ENCODE measurements around the gene NUDC. TPM values are rescaled to one million over a fixed set of nuclear protein-coding genes. Genes with fewer than 3 reads are reported as not detected.

Gene NUDC
- total RNA-seq, 2 experiments from 2014 or later: 65.7 to 106 TPM

DNA sequence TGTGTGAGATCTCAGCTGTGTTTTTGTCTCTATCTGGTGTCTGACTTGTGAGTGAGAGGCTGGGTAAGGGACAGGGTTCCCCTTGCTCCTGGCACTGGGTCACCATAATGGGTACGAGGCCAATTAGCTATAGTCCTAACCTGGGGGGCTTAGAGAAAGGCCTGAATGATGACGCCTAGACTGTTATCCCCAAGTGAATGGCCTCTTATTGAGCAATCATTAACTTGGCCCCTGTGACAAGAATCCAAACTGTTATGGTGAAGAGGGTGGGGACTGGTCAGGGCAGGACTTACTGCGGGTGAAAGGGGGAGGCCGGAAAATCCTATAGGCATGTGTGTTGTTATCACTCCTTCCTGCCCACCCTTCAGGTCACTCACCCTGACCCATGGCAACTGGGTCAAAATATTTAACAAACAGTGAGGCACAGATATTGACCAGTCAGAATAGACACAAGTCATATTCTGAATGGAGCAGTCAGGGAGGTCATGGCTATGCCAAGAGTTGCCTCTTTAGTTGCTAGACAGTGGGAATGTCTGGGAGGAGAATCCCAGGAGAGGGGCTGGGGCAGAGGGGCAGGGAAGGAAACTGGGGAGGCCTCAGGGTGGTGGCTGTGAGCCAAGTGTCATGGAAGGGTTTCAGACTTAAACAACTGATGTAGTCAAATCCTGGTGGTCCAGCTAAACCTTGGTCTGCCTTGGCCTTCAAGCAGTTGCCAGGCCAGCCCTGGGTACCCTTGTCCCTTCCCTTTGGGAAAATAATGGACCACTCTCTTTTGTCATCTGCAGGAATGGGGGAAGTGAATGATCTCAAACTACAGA is 11.0 kb upstream of the NUDC start:
- Histone ChIP-seq H3K27ac (ENCODE audit: low read depth, low read length, poor library complexity, severe bottlenecking) (no peak overlapping the region), H3K79me2 (ENCODE audit: insufficient read depth, low read depth, low read length) (no peaks in the 10 kb centered on the region), H3K4me2 (ENCODE audit: low read length) (no peak overlapping the region), H3K4me3 (ENCODE audit: low read depth, low read length, poor library complexity, severe bottlenecking) (no peak overlapping the region), H3K36me3 (ENCODE audit: insufficient read depth, low read length) (no peaks in the 10 kb centered on the region), H3K9me3 (ENCODE audit: low read length) (no peaks in the 10 kb centered on the region), H4K20me1 (ENCODE audit: insufficient read depth, low read length) (no peaks in the 10 kb centered on the region), H3K9me2 (ENCODE audit: insufficient read depth, low read length) (no peaks in the 10 kb centered on the region), H3K4me1 (ENCODE audit: insufficient read depth, low read length, poor library complexity, severe bottlenecking) (peaks cover 7% of the 10 kb centered on the region), H2AFZ (ENCODE audit: low read length) (no peak overlapping the region)
- ChIA-PET CTCF (ENCODE audit: unreplicated experiment) (no interaction called here), POLR2A (no interaction called here)
- no peak for TF ChIP-seq EZH2phosphoT487 (IDR thresholded peaks at IDR 0.05; ENCODE audit: borderline replicate concordance, low read depth, low read length)
- TF ChIP-seq, protein P1, sequence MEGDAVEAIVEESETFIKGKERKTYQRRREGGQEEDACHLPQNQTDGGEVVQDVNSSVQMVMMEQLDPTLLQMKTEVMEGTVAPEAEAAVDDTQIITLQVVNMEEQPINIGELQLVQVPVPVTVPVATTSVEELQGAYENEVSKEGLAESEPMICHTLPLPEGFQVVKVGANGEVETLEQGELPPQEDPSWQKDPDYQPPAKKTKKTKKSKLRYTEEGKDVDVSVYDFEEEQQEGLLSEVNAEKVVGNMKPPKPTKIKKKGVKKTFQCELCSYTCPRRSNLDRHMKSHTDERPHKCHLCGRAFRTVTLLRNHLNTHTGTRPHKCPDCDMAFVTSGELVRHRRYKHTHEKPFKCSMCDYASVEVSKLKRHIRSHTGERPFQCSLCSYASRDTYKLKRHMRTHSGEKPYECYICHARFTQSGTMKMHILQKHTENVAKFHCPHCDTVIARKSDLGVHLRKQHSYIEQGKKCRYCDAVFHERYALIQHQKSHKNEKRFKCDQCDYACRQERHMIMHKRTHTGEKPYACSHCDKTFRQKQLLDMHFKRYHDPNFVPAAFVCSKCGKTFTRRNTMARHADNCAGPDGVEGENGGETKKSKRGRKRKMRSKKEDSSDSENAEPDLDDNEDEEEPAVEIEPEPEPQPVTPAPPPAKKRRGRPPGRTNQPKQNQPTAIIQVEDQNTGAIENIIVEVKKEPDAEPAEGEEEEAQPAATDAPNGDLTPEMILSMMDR (conservative IDR thresholded peaks at IDR 0.05; ENCODE audit: low read length): no peak
- intact Hi-C loops (cut with micrococcal nuclease; ENCODE audit: unreplicated experiment): no loop called here
- DNase-seq (ENCODE audit: low spot score): no peak
- BruUV-seq (replicated peaks): no TSS peak

DNA sequence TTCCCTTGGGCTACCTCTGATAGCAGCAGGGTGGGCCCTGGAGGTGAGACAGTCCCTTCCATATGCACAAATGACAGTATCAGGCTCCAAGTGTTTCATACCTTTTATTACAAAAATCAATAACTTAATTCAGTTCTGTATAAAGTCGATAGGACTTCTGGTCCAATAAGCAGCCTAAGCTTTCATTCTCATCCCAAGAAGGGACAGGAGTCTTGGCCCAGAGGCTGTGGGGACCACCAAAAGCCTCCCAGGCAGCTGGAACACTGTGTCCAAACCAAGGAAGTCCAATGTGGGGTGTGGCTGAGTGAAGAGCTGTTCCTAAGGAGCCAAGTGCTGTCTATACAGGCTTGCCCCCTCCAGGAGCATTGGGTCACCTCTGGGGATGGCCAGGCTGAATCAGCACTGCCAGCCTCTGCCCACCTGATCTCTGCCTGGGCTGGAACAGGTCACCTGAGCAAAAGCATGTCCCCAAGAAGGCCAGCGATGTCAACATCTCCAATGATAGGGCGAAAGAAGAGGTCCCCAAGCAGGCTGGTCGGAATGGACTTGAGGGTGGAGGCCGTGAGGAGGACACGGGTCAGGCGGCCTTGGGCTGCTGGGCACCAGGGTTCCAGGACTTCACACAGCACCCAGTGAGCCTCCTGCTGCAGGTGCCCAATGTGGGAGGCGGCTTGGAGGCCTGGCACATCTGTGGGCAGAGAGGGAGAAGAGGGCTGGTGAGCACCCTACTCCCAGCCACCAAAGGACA is 10.0 kb upstream of the NUDC start:
- no TSS peak for BruUV-seq (replicated peaks)
- no peak overlapping the region for H3K4me2 ChIP-seq (ENCODE audit: low read length)
- POLR2A ChIA-PET: interaction anchor here (0.9 kb wide), 1 partner anchor 103 kb away, joined by 3 read pairs; no protein-coding TSS in a partner anchor

More for the DNA sequence above, 10.0 kb upstream of the NUDC start:
- no peak overlapping the region for H2AFZ ChIP-seq (ENCODE audit: low read length)
- no peaks in the 10 kb centered on the region for H3K9me3 ChIP-seq (ENCODE audit: low read length)
- no peak overlapping the region for H3K27ac ChIP-seq (ENCODE audit: low read depth, low read length, poor library complexity, severe bottlenecking)
- no peaks in the 10 kb centered on the region for H3K9me2 ChIP-seq (ENCODE audit: insufficient read depth, low read length)
- CTCF ChIA-PET (ENCODE audit: unreplicated experiment): no interaction called here
- no peaks in the 10 kb centered on the region for H3K79me2 ChIP-seq (ENCODE audit: insufficient read depth, low read depth, low read length)
- H3K4me1 ChIP-seq (ENCODE audit: insufficient read depth, low read length, poor library complexity, severe bottlenecking): peaks cover 7% of the 10 kb centered on the region
- no peak for DNase-seq (ENCODE audit: low spot score)
- no peak for TF ChIP-seq EZH2phosphoT487 (IDR thresholded peaks at IDR 0.05; ENCODE audit: borderline replicate concordance, low read depth, low read length)
- TF ChIP-seq, protein P1 (conservative IDR thresholded peaks at IDR 0.05; ENCODE audit: low read length): no peak
- H3K4me3 ChIP-seq (ENCODE audit: low read depth, low read length, poor library complexity, severe bottlenecking): no peak overlapping the region
- H4K20me1 ChIP-seq (ENCODE audit: insufficient read depth, low read length): no peaks in the 10 kb centered on the region
- no peaks in the 10 kb centered on the region for H3K36me3 ChIP-seq (ENCODE audit: insufficient read depth, low read length)
- intact Hi-C loops (cut with micrococcal nuclease; ENCODE audit: unreplicated experiment): no loop called here

Measured in OCI-LY7 (cell line).